Amniotic epithelial cell (primary cell): Measurements from ENCODE around the gene OR4C16.

Source experiments
- DNase-seq: peaks from one replicate; pipeline ENCODE4 v3.0.0-alpha.2; 2010; ENCODE audit warnings: low read depth

OR4C16 gene, protein sequence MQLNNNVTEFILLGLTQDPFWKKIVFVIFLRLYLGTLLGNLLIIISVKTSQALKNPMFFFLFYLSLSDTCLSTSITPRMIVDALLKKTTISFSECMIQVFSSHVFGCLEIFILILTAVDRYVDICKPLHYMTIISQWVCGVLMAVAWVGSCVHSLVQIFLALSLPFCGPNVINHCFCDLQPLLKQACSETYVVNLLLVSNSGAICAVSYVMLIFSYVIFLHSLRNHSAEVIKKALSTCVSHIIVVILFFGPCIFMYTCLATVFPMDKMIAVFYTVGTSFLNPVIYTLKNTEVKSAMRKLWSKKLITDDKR

GRCh38 chr11:55571828-55572227 is at the start of gene OR4C16:
Gene OR4C16, plus strand, starts transcription at chr11:55572128. Its CDS starts 0 bp downstream, at chr11:55572128.
- no peak for DNase-seq

GRCh38 chr11:55554169-55554568 is 17.8 kb upstream of the OR4C16 start, which contains the start of gene OR4C15:
Gene OR4C15, plus strand, starts transcription at chr11:55554469. Its CDS starts 0 bp downstream, at chr11:55554469.
- no peak for DNase-seq

GRCh38 chr11:55572548-55572947 is 620 bp downstream of the OR4C16 start:
- no peak for DNase-seq

DNA sequence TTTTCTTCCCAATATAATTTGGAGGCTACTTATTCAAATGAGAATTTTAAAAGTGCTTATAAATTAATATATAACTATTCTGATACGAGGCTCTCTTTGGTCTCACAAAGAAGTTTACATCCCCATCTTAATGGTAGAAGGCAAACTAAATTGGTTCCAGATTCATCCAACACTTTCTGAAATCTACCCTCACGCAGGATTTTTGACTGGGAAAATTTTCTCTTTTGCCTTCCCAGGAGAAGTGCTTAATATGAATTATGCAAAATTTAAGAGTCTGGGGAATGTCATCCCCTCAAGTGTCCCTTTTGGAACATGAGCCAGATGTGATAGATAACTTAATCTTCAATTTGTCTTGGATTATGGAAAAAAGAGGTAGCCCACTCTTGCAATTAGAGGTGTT is 35.6 kb downstream of the OR4C16 start, which contains the start of gene OR4C11:
Gene OR4C11, minus strand, starts transcription at position 101 of the 400 bp plus-strand sequence. CDS start 3,272 bp downstream, outside the sequence.
- no peak for DNase-seq
